SK-N-MC (cell line): ENCODE measurements around the gene DDAH1.

ENCODE experiments used
- EZH2 ChIP-seq: fragments of 200-600 bp; sonication (generic); IDR thresholded peaks from one replicate; pipeline ENCODE4 v1.6.1; 2017; ENCODE audit warnings: antibody characterized with exemption
- FOXP2 ChIP-seq: optimal IDR thresholded peaks from 2 replicates; pipeline ENCODE3; 2011; ENCODE audit warnings: mild to moderate bottlenecking, moderate library complexity; ENCODE audit not compliant: insufficient read depth; ENCODE audit errors: extremely low read length, control extremely low read depth
- POLR2AphosphoS5 ChIP-seq: IDR thresholded peaks from 2 replicates; pipeline ENCODE4 v1.6.1; 2012; ENCODE audit warnings: mild to moderate bottlenecking, low read depth, low read length, borderline replicate concordance

- TF ChIP-seq POLR2AphosphoS5 (no peak), EZH2 (no peak), FOXP2 (no peak)
These were observed 117.1 kb downstream of the DDAH1 start for GRCh38 chr1:85347908-85348307.
